Measurements from ENCODE around the gene RPL36AL. TPM values are rescaled to one million over a fixed set of nuclear protein-coding genes. Genes with fewer than 3 reads are reported as not detected.
"Not testable (repeated sequence)": the region's sequence is repeated elsewhere in the genome, so short reads cannot be mapped to it uniquely, and the experiment has no call there.

The RPL36AL gene
- total RNA-seq (2014; rRNA removed; shearing (Covaris generic)), result 268 and 271 TPM in 2 replicates

GRCh38 chr14:49620182-49621113 lies at the start of gene RPL36AL, which contains the start of gene MGAT2:
Gene RPL36AL (minus strand): TSS chr14:49620626. CDS start chr14:49619104, 1,522 bp downstream.
Gene MGAT2 (plus strand): TSS chr14:49620799. CDS start chr14:49621269, 470 bp downstream.
- H3K36me3 ChIP-seq, result peaks cover 49% of the 10 kb centered on the region
- peak within 1 kb of the TSS; percentile 77 for H3K4me3 ChIP-seq
- no peaks in the 10 kb centered on the region for H3K27me3 ChIP-seq
- peaks cover 12% of the 10 kb centered on the region; the same call in 1 of the 2 replicates for H3K4me1 ChIP-seq
- DNase-seq, result peak; percentile 98
- H3K9me3 ChIP-seq (replicated peaks), result no peaks in the 10 kb centered on the region
- H3K27ac ChIP-seq, result peak within 1 kb of the TSS; percentile 85

- Histone ChIP-seq H3K27me3 (no peaks in the 10 kb centered on the region), H3K27ac (no peak overlapping the region), H3K4me3 (no peak overlapping the region), H3K9me3 (replicated peaks) (no peaks in the 10 kb centered on the region), H3K36me3 (peaks cover 15% of the 10 kb centered on the region; the same call in 1 of the 2 replicates), H3K4me1 (no peaks in the 10 kb centered on the region)
- DNase-seq, result no peak
Measured at GRCh38 chr14:49659526-49660455, 39.4 kb upstream of the RPL36AL start.

- not testable (repeated sequence) for H3K27ac ChIP-seq; H3K4me3 ChIP-seq; DNase-seq; H3K27me3 ChIP-seq; H3K4me1 ChIP-seq; H3K9me3 ChIP-seq (replicated peaks)
- peaks cover 10% of the 10 kb centered on the region for H3K36me3 ChIP-seq
Measured at GRCh38 chr14:49657500-49657899, 37.1 kb upstream of the RPL36AL start.

GRCh38 chr14:49654511-49654910 lies 34.1 kb upstream of the RPL36AL start:
- Histone ChIP-seq H3K36me3 (peaks cover 22% of the 10 kb centered on the region), H3K4me1 (no peaks in the 10 kb centered on the region), H3K27ac (no peak overlapping the region), H3K27me3 (no peaks in the 10 kb centered on the region), H3K4me3 (no peak overlapping the region), H3K9me3 (replicated peaks) (no peaks in the 10 kb centered on the region)
- no peak for DNase-seq

GRCh38 chr14:49653508-49653907 lies 33.1 kb upstream of the RPL36AL start:
- Histone ChIP-seq H3K27me3 (no peaks in the 10 kb centered on the region), H3K4me1 (no peaks in the 10 kb centered on the region), H3K27ac (no peak overlapping the region), H3K36me3 (peaks cover 22% of the 10 kb centered on the region), H3K4me3 (no peak overlapping the region), H3K9me3 (replicated peaks) (no peaks in the 10 kb centered on the region)
- DNase-seq, result no peak

- no peak for DNase-seq
- Histone ChIP-seq H3K36me3 (peaks cover 9% of the 10 kb centered on the region), H3K27ac (no peak overlapping the region), H3K4me1 (no peaks in the 10 kb centered on the region), H3K4me3 (no peak overlapping the region), H3K9me3 (replicated peaks) (no peaks in the 10 kb centered on the region), H3K27me3 (no peaks in the 10 kb centered on the region)
Measured at GRCh38 chr14:49642163-49642562, 21.7 kb upstream of the RPL36AL start.

- peaks cover 9% of the 10 kb centered on the region for H3K36me3 ChIP-seq
- H3K27ac ChIP-seq, result no peak overlapping the region
- H3K4me1 ChIP-seq, result no peaks in the 10 kb centered on the region
- H3K27me3 ChIP-seq, result no peaks in the 10 kb centered on the region
- no peaks in the 10 kb centered on the region for H3K9me3 ChIP-seq (replicated peaks)
- peak in 1 of 2 experiments; percentile 19 for DNase-seq
- no peak overlapping the region for H3K4me3 ChIP-seq
Measured at GRCh38 chr14:49641697-49642129, 21.3 kb upstream of the RPL36AL start.

GRCh38 chr14:49640540-49641417 lies 20.4 kb upstream of the RPL36AL start:
- no peaks in the 10 kb centered on the region for H3K4me1 ChIP-seq
- no peak overlapping the region for H3K4me3 ChIP-seq
- H3K27me3 ChIP-seq, result no peaks in the 10 kb centered on the region
- no peak overlapping the region for H3K27ac ChIP-seq
- H3K9me3 ChIP-seq (replicated peaks), result no peaks in the 10 kb centered on the region
- H3K36me3 ChIP-seq, result peaks cover 2% of the 10 kb centered on the region
- DNase-seq, result no peak

GRCh38 chr14:49637534-49638078 lies 17.2 kb upstream of the RPL36AL start:
- H3K36me3 ChIP-seq, result no peaks in the 10 kb centered on the region; the same call in 1 of the 2 replicates
- H3K4me3 ChIP-seq, result no peak overlapping the region
- no peaks in the 10 kb centered on the region for H3K27me3 ChIP-seq
- DNase-seq, result no peak
- no peaks in the 10 kb centered on the region for H3K9me3 ChIP-seq (replicated peaks)
- H3K4me1 ChIP-seq, result no peaks in the 10 kb centered on the region
- no peak overlapping the region for H3K27ac ChIP-seq

- Histone ChIP-seq H3K27me3 (no peaks in the 10 kb centered on the region), H3K36me3 (no peaks in the 10 kb centered on the region; the same call in 1 of the 2 replicates), H3K9me3 (replicated peaks) (no peaks in the 10 kb centered on the region), H3K4me1 (peaks cover 2% of the 10 kb centered on the region; the same call in 1 of the 2 replicates), H3K27ac (no peak overlapping the region), H3K4me3 (no peak overlapping the region)
- no peak for DNase-seq
Measured at GRCh38 chr14:49636866-49637265, 16.4 kb upstream of the RPL36AL start.

GRCh38 chr14:49634547-49635334 lies 14.3 kb upstream of the RPL36AL start, which contains the start of gene DNAAF2:
Gene DNAAF2 (minus strand): TSS chr14:49635244. CDS start chr14:49635149, 95 bp downstream.
- H3K36me3 ChIP-seq, result peaks cover 6% of the 10 kb centered on the region
- no peaks in the 10 kb centered on the region for H3K27me3 ChIP-seq
- H3K4me1 ChIP-seq, result peaks cover 6% of the 10 kb centered on the region; the same call in 1 of the 2 replicates
- peak; percentile 65 to 72 for DNase-seq
- H3K4me3 ChIP-seq, result peak within 1 kb of the TSS; percentile 84
- H3K9me3 ChIP-seq (replicated peaks), result no peaks in the 10 kb centered on the region
- peak within 1 kb of the TSS; percentile 87 for H3K27ac ChIP-seq

GRCh38 chr14:49633640-49634546 lies 13.5 kb upstream of the RPL36AL start:
- Histone ChIP-seq H3K27me3 (no peaks in the 10 kb centered on the region), H3K4me1 (peaks cover 6% of the 10 kb centered on the region; the same call in 1 of the 2 replicates), H3K4me3 (peak overlapping the region; percentile 84), H3K36me3 (peaks cover 6% of the 10 kb centered on the region; the same call in 1 of the 2 replicates), H3K9me3 (replicated peaks) (no peaks in the 10 kb centered on the region), H3K27ac (peak overlapping the region; percentile 87)
- DNase-seq, result peak; percentile 96 to 97

Data from SJCRH30 (cell line).